22Rv1 (cell line): Measurements from ENCODE around the gene UNG.

Experiments used
- H3K27ac ChIP-seq: fragments of 450-650 bp; 2 replicates; pipeline ENCODE4 v1.5.1; 2017
- ZFX ChIP-seq: fragments of 450-650 bp; IDR thresholded peaks from 2 replicates; pipeline ENCODE4 v1.6.1; 2017; ENCODE audit warnings: antibody characterized with exemption, borderline replicate concordance
- TF ChIP-seq, protein P1 (sequence below): fragments of 450-650 bp; IDR thresholded peaks from 2 replicates; pipeline ENCODE4 v1.5.1; 2017; ENCODE audit warnings: mild to moderate bottlenecking

The UNG gene

DNA sequence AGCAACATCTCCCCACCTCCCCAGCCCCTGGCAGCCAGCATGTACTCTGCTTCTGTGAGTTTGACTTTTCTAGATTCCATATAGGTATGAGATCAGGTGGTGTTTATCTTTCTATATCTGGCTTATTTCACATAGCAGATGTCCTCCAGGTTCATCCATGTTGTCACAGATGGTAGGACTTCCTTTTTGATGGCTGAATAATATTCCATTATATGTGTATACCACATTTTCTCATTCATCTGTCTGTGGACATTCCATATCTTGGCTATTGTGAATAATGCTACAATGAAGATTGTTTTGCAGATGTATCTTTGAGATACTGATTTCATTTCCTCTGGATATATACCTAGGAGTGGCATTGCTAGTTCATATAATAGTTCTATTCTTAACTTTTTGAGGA lies 22.5 kb upstream of the UNG start:
- no peak overlapping the region for H3K27ac ChIP-seq
- TF ChIP-seq ZFX = no peak
- TF ChIP-seq, protein P1, sequence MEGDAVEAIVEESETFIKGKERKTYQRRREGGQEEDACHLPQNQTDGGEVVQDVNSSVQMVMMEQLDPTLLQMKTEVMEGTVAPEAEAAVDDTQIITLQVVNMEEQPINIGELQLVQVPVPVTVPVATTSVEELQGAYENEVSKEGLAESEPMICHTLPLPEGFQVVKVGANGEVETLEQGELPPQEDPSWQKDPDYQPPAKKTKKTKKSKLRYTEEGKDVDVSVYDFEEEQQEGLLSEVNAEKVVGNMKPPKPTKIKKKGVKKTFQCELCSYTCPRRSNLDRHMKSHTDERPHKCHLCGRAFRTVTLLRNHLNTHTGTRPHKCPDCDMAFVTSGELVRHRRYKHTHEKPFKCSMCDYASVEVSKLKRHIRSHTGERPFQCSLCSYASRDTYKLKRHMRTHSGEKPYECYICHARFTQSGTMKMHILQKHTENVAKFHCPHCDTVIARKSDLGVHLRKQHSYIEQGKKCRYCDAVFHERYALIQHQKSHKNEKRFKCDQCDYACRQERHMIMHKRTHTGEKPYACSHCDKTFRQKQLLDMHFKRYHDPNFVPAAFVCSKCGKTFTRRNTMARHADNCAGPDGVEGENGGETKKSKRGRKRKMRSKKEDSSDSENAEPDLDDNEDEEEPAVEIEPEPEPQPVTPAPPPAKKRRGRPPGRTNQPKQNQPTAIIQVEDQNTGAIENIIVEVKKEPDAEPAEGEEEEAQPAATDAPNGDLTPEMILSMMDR = no peak

DNA sequence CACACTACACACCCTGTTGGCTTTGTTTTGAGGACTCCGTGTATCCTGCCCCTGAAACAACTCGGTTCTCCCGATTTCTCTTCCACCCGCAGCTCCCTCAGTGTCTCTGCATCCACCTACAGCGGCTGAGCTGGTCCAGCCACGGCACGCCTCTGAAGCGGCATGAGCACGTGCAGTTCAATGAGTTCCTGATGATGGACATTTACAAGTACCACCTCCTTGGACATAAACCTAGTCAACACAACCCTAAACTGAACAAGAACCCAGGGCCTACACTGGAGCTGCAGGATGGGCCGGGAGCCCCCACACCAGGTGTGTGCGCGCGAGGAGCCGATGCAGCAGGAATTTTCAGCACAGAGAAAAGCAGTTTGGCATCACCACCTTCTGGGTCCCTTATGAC lies 14.6 kb upstream of the UNG start:
- TF ChIP-seq ZFX = no peak
- TF ChIP-seq, protein P1 = no peak
- H3K27ac ChIP-seq = no peak overlapping the region

DNA sequence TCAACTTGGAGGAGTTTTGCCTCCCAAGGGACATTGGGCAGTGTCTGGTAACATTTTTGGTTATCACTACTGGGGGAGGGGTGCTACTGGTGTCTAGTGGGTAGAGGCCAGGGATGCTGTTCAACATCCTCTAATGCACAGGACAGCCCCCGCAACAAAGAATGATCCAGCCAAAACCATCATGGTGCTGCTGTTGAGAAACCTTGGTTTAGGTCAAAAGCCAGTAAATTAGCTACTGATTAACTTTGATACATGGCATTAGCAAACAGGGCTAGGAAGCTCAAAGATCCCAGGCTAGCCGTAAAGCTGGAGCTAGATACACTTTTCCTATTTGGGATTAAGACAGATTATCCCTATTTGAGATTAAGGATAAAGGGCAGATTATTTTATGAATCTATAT lies 13.0 kb upstream of the UNG start:
- peak overlapping the region; percentile 16; the same call in 1 of the 2 replicates for H3K27ac ChIP-seq

DNA sequence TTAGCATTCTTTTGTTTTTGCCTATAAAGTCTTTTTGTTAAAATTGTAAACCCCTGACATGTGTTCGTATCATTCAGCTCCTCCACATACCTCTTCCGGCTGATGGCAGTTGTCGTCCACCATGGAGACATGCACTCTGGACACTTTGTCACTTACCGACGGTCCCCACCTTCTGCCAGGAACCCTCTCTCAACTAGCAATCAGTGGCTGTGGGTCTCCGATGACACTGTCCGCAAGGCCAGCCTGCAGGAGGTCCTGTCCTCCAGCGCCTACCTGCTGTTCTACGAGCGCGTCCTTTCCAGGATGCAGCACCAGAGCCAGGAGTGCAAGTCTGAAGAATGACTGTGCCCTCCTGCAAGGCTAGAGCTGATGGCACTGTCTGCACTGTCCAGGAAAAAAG lies 11.8 kb upstream of the UNG start:
- H3K27ac ChIP-seq = no peak overlapping the region
- TF ChIP-seq, protein P1 = no peak
- no peak for TF ChIP-seq ZFX

More for the DNA sequence above, 13.0 kb upstream of the UNG start:
- TF ChIP-seq ZFX = no peak
- TF ChIP-seq, protein P1 = no peak

DNA sequence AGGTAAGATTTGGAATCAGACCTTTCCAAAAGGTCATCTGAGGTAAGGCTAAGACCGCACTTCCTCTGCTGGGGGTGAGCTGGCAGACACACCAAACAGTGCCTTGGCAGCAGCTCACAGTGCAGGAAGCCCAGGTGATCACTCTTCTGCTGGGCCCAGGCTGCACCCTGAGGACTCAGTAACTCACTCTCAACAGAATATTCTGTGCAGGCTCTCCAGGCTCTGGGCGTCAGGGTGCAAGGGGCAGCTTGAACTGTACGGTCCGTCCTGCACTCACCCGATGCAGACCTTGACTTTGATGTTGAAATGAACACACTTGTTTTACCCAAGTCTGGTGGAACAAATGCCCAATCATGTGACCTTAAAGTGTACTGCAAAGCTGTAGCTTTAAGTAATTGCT lies 10.1 kb upstream of the UNG start:
- peak overlapping the region; percentile 0; the same call in 1 of the 2 replicates for H3K27ac ChIP-seq
- TF ChIP-seq ZFX = no peak
- TF ChIP-seq, protein P1 = no peak

DNA sequence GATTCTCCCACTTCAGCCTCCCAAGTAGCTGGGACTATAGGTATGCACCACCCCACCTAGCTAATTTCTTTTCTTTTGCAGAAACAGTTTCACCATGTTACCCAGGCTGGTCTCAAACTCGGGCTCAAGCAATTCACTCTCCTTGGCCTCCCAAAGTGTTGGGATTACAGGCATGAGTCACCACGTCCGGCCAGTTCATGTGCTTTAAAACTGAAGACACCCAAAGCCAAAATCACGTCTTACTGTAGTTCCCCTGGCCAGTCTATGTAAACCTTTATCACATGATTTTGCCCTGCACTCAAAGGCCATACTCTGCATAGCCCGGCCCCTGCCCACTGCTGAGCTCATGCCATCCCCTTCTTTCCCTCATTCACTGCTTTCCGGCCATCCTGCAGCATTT lies 8.6 kb upstream of the UNG start:
- H3K27ac ChIP-seq = no peak overlapping the region
- TF ChIP-seq ZFX = no peak
- TF ChIP-seq, protein P1 = no peak

DNA sequence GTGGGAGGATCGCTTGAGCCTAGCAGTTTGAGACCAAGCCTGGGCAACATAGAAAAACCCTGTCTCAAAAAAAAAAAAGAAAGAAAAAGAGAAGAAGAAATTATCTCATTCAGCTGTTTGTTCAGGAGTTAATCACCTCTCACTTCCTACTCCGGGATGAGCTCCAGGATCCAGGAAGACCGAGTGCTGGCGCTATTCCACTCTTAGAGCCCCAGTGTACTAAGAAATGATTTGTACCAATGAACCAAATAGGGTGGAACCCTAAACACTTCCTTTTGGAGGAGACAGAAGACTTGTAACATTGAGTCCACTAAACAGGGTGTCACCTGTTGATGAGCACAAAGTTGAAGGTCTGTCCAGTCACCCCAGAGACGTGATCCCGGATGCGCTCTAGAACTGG lies 7.7 kb upstream of the UNG start:
- TF ChIP-seq, protein P1 = no peak
- no peak for TF ChIP-seq ZFX
- no peak overlapping the region for H3K27ac ChIP-seq
